ENCODE measurements around the gene SLC35E3.

Gene SLC35E3

GRCh38 chr12:68755536-68756243 lies 9.7 kb downstream of the SLC35E3 start:
- Histone ChIP-seq H3K27me3 (replicated peaks) (no peaks in the 10 kb centered on the region), H3K27ac (no peak overlapping the region), H3K36me3 (replicated peaks) (peaks cover 21% of the 10 kb centered on the region), H3K4me3 (ENCODE audit: low read depth, low read length) (no peak overlapping the region)
- TF ChIP-seq, protein P1, sequence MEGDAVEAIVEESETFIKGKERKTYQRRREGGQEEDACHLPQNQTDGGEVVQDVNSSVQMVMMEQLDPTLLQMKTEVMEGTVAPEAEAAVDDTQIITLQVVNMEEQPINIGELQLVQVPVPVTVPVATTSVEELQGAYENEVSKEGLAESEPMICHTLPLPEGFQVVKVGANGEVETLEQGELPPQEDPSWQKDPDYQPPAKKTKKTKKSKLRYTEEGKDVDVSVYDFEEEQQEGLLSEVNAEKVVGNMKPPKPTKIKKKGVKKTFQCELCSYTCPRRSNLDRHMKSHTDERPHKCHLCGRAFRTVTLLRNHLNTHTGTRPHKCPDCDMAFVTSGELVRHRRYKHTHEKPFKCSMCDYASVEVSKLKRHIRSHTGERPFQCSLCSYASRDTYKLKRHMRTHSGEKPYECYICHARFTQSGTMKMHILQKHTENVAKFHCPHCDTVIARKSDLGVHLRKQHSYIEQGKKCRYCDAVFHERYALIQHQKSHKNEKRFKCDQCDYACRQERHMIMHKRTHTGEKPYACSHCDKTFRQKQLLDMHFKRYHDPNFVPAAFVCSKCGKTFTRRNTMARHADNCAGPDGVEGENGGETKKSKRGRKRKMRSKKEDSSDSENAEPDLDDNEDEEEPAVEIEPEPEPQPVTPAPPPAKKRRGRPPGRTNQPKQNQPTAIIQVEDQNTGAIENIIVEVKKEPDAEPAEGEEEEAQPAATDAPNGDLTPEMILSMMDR (IDR thresholded peaks at IDR 0.05; ENCODE audit: low read depth, low read length, missing control alignments): no peak
- DNase-seq: no peak
- in situ Hi-C loops (cut with HindIII; ENCODE audit: low pct_ligation_motif_present, low sequenced_read_pairs): no loop called here

DNA sequence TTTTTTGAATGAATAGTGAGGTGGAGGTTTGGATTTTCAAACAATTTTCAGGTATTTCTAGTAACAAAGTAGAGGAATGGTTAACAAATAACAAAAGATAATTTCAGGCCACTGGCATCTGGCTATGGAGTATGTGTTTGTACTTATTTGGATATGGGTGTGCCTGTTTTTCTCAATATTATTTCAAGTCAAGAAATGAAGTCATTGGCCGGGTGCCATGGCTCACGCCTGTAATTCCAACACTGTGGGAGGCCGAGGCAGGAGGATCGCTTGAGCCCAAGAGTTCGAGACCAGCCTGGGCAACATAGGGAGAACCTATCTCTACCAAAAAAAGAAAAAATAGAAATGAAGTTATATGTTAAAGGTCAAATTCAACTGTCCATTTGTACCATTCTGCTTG lies 13.9 kb downstream of the SLC35E3 start:
- Histone ChIP-seq H3K36me3 (replicated peaks) (peaks cover 11% of the 10 kb centered on the region), H3K4me3 (ENCODE audit: low read depth, low read length) (no peak overlapping the region), H3K27ac (no peak overlapping the region), H3K27me3 (replicated peaks) (no peaks in the 10 kb centered on the region)
- in situ Hi-C loops (cut with HindIII; ENCODE audit: low pct_ligation_motif_present, low sequenced_read_pairs): no loop called here
- TF ChIP-seq, protein P1 (IDR thresholded peaks at IDR 0.05; ENCODE audit: low read depth, low read length, missing control alignments): no peak
- no peak for DNase-seq

- H3K4me3 ChIP-seq (ENCODE audit: low read depth, low read length): no peak overlapping the region
- no peak overlapping the region for H3K27ac ChIP-seq
- H3K36me3 ChIP-seq (replicated peaks): peaks cover 9% of the 10 kb centered on the region
- no peaks in the 10 kb centered on the region for H3K27me3 ChIP-seq (replicated peaks)
- DNase-seq: no peak
- TF ChIP-seq, protein P1 (IDR thresholded peaks at IDR 0.05; ENCODE audit: low read depth, low read length, missing control alignments): no peak
- in situ Hi-C loops (cut with HindIII; ENCODE audit: low pct_ligation_motif_present, low sequenced_read_pairs): no loop called here
Observed at GRCh38 chr12:68760806-68761441, 14.9 kb downstream of the SLC35E3 start.

DNA sequence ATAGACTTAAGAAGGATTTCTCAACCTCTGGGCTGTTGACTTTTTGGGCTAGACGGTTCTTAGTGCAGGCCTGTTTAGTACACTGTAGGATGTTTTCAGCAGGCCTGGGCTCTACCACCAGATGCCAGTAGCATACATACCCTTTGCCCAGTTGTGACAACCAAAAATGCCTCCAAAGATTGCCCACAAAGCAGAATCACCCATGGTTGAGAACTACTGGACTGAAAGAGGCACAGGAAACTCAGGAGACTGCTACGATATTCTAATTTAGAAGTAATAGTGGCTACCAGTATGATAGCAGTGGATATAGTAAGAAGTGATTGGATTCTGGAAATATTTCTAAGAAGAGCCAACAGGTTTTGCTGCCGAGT lies 15.5 kb downstream of the SLC35E3 start:
- DNase-seq: no peak
- H3K36me3 ChIP-seq (replicated peaks): peaks cover 9% of the 10 kb centered on the region

GRCh38 chr12:68761901-68762630 lies 16.1 kb downstream of the SLC35E3 start:
- no peak for DNase-seq
- no peak overlapping the region for H3K27ac ChIP-seq
- H3K27me3 ChIP-seq (replicated peaks): no peaks in the 10 kb centered on the region
- in situ Hi-C loops (cut with HindIII; ENCODE audit: low pct_ligation_motif_present, low sequenced_read_pairs): no loop called here
- TF ChIP-seq, protein P1 (IDR thresholded peaks at IDR 0.05; ENCODE audit: low read depth, low read length, missing control alignments): no peak
- peaks cover 11% of the 10 kb centered on the region for H3K36me3 ChIP-seq (replicated peaks)
- H3K4me3 ChIP-seq (ENCODE audit: low read depth, low read length): no peak overlapping the region

More for the DNA sequence above, 15.5 kb downstream of the SLC35E3 start:
- in situ Hi-C loops (cut with HindIII; ENCODE audit: low pct_ligation_motif_present, low sequenced_read_pairs): no loop called here
- Histone ChIP-seq H3K27me3 (replicated peaks) (no peaks in the 10 kb centered on the region), H3K4me3 (ENCODE audit: low read depth, low read length) (no peak overlapping the region), H3K27ac (no peak overlapping the region)
- TF ChIP-seq, protein P1 (IDR thresholded peaks at IDR 0.05; ENCODE audit: low read depth, low read length, missing control alignments): no peak
